ENCODE results near the gene ADAM22.

GRCh38 chr7:87899255-87899654 lies 34.8 kb upstream of the ADAM22 start:
- TF ChIP-seq, protein P1, sequence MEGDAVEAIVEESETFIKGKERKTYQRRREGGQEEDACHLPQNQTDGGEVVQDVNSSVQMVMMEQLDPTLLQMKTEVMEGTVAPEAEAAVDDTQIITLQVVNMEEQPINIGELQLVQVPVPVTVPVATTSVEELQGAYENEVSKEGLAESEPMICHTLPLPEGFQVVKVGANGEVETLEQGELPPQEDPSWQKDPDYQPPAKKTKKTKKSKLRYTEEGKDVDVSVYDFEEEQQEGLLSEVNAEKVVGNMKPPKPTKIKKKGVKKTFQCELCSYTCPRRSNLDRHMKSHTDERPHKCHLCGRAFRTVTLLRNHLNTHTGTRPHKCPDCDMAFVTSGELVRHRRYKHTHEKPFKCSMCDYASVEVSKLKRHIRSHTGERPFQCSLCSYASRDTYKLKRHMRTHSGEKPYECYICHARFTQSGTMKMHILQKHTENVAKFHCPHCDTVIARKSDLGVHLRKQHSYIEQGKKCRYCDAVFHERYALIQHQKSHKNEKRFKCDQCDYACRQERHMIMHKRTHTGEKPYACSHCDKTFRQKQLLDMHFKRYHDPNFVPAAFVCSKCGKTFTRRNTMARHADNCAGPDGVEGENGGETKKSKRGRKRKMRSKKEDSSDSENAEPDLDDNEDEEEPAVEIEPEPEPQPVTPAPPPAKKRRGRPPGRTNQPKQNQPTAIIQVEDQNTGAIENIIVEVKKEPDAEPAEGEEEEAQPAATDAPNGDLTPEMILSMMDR (IDR thresholded peaks at IDR 0.05; ENCODE audit: low read depth, low read length): no peak
- no peak for TF ChIP-seq EZH2phosphoT487 (IDR thresholded peaks at IDR 0.05; ENCODE audit: low read depth)

All from OCI-LY3 (cell line).